Tibial nerve (tissue), 3 donors: ENCODE results near the gene POLA1.

Experiments
- CTCF ChIP-seq, 5 experiments: fragments of 200-600 bp in 3 of 5; fragments of 450-650 bp in 2 of 5; sonication (generic) in 3 of 5; IDR thresholded peaks; one replicate each; pipeline ENCODE4 v1.5.1; 2016 to 2019; ENCODE audit warnings: antibody characterized with exemption in 5 of 5, mild to moderate bottlenecking in 3 of 5, moderate library complexity in 2 of 5
- POLR2A ChIP-seq, 2 donors: fragments of 450-650 bp; IDR thresholded peaks; one replicate each; pipeline ENCODE4 v1.6.1; 2017; ENCODE audit warnings: antibody characterized with exemption in 2 of 2, mild to moderate bottlenecking in 2 of 2, moderate library complexity in 2 of 2

GRCh38 chrX:24796204-24796603 lies 102.5 kb downstream of the POLA1 start:
- no peak for TF ChIP-seq CTCF (IDR thresholded peaks at IDR 0.05)
- no peak for TF ChIP-seq POLR2A (IDR thresholded peaks at IDR 0.05)
